BLaER1 (cell line): Measurements from ENCODE around the gene HLA-DQA1.

ENCODE experiments used
- H3K27ac ChIP-seq: shearing (Covaris generic); formaldehyde crosslinking; 2 replicates; pipeline ENCODE4 v1.8.1; 2022
- H3K27me3 ChIP-seq: shearing (Covaris generic); formaldehyde crosslinking; 2 replicates; pipeline ENCODE4 v1.8.1; 2022
- H3K36me3 ChIP-seq: shearing (Covaris generic); formaldehyde crosslinking; 2 replicates; pipeline ENCODE4 v1.8.1; 2022
- H3K4me1 ChIP-seq: shearing (Covaris generic); formaldehyde crosslinking; 2 replicates; pipeline ENCODE4 v1.8.1; 2022
- H3K4me2 ChIP-seq: shearing (Covaris generic); formaldehyde crosslinking; 2 replicates; pipeline ENCODE4 v1.8.1; 2022
- H3K4me3 ChIP-seq: shearing (Covaris generic); formaldehyde crosslinking; 2 replicates; pipeline ENCODE4 v1.8.1; 2022
- H3K9ac ChIP-seq: shearing (Covaris generic); formaldehyde crosslinking; 2 replicates; pipeline ENCODE4 v1.8.1; 2022
- H3K9me3 ChIP-seq: shearing (Covaris generic); formaldehyde crosslinking; 2 replicates; pipeline ENCODE4 v1.8.1; 2022
- H4K20me1 ChIP-seq: shearing (Covaris generic); formaldehyde crosslinking; 2 replicates; pipeline ENCODE4 v1.8.1; 2022
- Cebpa-rat ChIP-seq: shearing (Covaris generic); IDR thresholded peaks from 2 replicates; pipeline ENCODE4 v1.8.1; 2022

HLA-DQA1 gene

DNA sequence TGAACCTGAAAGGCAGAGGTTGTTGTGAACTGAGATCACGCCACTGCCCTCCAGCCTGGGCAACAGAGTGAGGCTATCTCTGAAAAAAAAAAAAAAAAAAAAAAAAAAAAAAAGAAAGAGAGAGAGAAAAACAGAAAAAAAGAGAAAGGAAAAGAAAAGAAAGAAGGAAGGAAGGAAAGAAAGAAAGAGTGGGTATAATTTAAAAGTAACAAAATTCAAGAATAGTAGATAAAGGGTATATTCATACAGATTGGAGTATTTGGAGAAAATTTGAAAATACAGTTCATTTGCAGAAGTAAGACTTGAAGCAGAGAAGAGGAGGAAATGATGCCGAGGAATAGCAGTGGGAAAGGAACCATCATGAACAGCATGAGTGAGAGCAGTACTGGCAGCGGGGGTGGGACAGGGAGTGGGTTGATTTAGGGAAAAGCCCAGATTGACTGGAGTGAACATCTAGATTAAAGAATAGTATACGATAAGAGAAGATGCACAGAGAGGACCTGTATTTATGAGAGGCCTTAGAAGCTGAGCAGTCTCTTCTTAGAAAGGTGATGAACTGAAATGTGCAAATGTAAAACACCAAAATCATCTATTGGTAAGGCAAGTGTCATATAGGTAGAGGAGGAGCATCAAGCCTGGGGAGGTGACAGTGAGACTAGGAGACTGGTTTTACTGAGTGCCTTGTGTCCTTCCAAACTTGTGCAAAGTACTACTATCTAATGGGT is 29.8 kb upstream of the HLA-DQA1 start:
- Histone ChIP-seq H3K27me3 (no peaks in the 10 kb centered on the region), H3K4me3 (no peak overlapping the region), H3K4me2 (no peak overlapping the region), H3K4me1 (peaks cover 11% of the 10 kb centered on the region; the same call in 1 of the 2 replicates), H3K9ac (no peak overlapping the region), H3K9me3 (no peaks in the 10 kb centered on the region), H3K27ac (no peak overlapping the region), H3K36me3 (no peaks in the 10 kb centered on the region), H4K20me1 (no peaks in the 10 kb centered on the region)
- TF ChIP-seq Cebpa-rat = no peak

DNA sequence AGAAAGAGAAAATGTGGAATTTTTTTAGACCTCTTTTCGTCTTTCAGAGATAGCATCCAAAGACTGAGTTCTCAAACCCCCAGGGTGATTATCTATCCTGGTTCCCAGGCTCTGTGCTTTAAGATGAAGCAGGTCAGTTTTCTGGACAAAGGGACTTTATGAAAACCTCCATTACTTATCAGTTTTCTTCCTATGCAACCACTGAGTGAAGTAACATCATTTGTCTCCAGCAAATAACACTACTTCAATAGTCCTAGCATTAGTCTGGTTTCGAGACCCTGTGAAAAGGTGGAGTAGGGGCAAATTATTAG is 29.3 kb upstream of the HLA-DQA1 start:
- no peak for TF ChIP-seq Cebpa-rat
- peaks cover 11% of the 10 kb centered on the region; the same call in 1 of the 2 replicates for H3K4me1 ChIP-seq
- no peak overlapping the region for H3K4me2 ChIP-seq
- no peaks in the 10 kb centered on the region for H3K9me3 ChIP-seq
- no peaks in the 10 kb centered on the region for H4K20me1 ChIP-seq
- no peaks in the 10 kb centered on the region for H3K36me3 ChIP-seq
- H3K4me3 ChIP-seq = no peak overlapping the region
- H3K9ac ChIP-seq = no peak overlapping the region
- H3K27ac ChIP-seq = no peak overlapping the region
- no peaks in the 10 kb centered on the region for H3K27me3 ChIP-seq

DNA sequence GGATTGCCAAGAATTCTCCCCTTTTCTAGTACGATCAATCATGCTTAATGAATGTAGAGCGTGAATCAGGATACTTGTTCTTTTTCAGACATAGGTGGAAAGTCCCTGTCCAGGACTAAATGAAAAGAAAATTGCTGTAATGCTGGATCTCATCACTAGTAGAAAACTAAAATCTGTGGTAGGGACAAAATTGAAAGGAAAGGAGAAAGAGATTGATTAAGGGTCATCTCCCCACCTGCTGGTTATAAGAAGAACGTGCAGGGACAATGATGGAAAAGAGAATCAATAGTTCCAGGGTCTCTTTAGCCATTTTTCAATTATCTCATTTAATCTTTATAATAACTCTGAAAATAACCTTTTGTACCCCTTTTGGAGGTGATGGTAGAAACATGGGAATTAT is 28.8 kb upstream of the HLA-DQA1 start:
- H3K27me3 ChIP-seq = no peaks in the 10 kb centered on the region
- H3K9me3 ChIP-seq = no peaks in the 10 kb centered on the region
- no peak overlapping the region for H3K27ac ChIP-seq
- no peaks in the 10 kb centered on the region for H3K36me3 ChIP-seq
- peaks cover 11% of the 10 kb centered on the region; the same call in 1 of the 2 replicates for H3K4me1 ChIP-seq
- no peak overlapping the region for H3K4me2 ChIP-seq
- H4K20me1 ChIP-seq = no peaks in the 10 kb centered on the region
- no peak overlapping the region for H3K9ac ChIP-seq
- H3K4me3 ChIP-seq = no peak overlapping the region
- no peak for TF ChIP-seq Cebpa-rat

DNA sequence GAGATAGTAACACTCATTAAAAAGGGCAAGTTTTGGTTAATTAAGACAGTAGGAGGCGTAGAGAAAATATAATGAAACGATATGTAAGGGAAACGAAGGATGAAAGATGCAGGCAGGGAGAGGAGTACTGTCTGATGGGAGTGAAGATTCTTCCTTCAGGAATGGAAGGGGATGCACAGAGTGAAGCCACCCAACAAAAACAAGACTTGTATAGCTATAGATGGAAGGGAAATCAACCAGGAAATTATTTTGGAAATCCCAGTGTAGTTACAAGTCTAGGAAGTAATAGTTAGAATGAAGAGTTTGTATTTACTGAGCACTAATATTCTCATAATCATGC is 27.8 kb upstream of the HLA-DQA1 start:
- TF ChIP-seq Cebpa-rat = no peak
- Histone ChIP-seq H3K4me1 (peaks cover 9% of the 10 kb centered on the region; the same call in 1 of the 2 replicates), H3K4me2 (peak overlapping the region; percentile 32; the same call in 1 of the 2 replicates), H4K20me1 (no peaks in the 10 kb centered on the region), H3K4me3 (no peak overlapping the region), H3K36me3 (no peaks in the 10 kb centered on the region), H3K27ac (peak overlapping the region; percentile 80), H3K9ac (peak overlapping the region; percentile 41; the same call in 1 of the 2 replicates), H3K27me3 (no peaks in the 10 kb centered on the region), H3K9me3 (no peaks in the 10 kb centered on the region)

DNA sequence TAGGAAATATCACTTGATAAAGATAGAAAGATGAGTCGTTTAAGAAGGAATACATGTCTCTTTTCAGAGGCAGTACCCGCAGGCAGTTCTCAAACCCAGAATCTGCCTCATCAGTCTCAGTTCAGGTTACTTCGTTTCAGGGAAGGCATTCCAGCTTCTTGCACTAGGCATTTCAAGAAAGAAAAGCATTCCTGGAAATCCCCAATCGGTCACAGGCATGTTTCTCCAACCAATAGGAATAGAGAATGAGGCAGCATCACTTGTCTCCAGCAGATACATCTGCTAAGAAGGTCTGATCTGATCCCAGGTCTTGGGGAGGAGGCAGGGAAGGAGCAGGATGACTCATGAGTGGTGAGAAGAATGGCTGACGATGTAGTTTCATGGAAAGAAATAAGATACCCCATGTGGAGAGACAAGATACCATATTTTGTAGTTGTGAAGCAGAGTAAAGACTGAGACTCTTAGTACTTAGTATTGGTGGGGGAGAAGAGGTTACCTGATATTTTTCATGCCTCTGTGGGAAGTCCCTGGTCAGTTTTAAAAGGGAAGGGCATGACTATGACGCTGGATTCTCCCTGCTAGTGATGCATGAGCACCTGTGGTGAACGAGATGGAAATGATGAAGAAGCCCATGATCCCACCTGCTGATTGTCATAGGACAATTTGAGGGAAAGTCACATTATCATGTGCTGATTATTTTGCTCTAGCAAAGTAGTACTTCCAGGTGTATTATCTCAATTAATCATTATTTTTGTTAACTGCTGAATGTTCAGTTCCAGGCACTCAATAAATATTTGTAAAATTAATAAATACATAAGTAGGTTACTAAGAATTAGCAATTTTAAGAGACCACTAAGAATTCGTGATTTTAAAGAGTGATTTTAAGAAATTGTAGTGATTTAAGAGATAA is 27.2 kb upstream of the HLA-DQA1 start:
- no peaks in the 10 kb centered on the region for H4K20me1 ChIP-seq
- H3K27me3 ChIP-seq = no peaks in the 10 kb centered on the region
- peak overlapping the region; percentile 82 for H3K27ac ChIP-seq
- H3K4me3 ChIP-seq = no peak overlapping the region
- peak overlapping the region; percentile 41; the same call in 1 of the 2 replicates for H3K9ac ChIP-seq
- H3K9me3 ChIP-seq = no peaks in the 10 kb centered on the region
- H3K4me2 ChIP-seq = peak overlapping the region; percentile 57
- no peaks in the 10 kb centered on the region for H3K36me3 ChIP-seq
- TF ChIP-seq Cebpa-rat = no peak
- H3K4me1 ChIP-seq = 0 out of 2 replicates have a peak, but pooled peaks cover 3% of the 10 kb centered on the region

DNA sequence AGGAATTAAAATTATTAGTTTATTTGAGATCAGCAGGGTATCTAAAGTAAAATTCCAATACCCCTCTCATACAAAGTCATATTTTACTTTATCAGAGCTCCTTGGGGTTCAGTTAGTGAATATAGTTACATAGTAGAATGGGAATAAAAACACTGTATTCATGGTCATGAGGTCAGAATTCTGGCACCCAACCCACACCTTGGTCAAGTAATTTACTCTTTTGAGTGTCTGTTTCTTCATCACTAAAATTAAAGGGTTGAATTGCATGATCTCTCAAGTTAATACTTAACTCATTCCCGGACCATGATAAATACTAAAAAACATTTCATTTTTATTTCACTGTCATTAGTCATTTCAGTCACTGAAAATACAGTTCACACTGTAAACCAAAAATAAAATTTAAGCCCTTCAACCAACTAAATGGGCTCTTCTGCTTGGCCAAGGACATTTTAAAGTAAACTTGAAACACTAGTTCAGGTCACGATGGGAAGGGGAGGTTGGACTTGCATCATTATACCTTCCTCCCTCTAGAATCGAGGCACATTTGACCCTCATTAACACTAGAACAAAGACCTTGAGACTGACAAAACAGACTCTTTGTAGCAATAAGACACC is 26.4 kb upstream of the HLA-DQA1 start:
- Histone ChIP-seq H3K36me3 (no peaks in the 10 kb centered on the region), H3K27ac (peak overlapping the region; percentile 82), H3K27me3 (no peaks in the 10 kb centered on the region), H3K9ac (no peak overlapping the region), H3K4me1 (0 out of 2 replicates have a peak, but pooled peaks cover 3% of the 10 kb centered on the region), H3K4me3 (no peak overlapping the region), H3K9me3 (no peaks in the 10 kb centered on the region), H4K20me1 (no peaks in the 10 kb centered on the region), H3K4me2 (no peak overlapping the region)
- no peak for TF ChIP-seq Cebpa-rat

DNA sequence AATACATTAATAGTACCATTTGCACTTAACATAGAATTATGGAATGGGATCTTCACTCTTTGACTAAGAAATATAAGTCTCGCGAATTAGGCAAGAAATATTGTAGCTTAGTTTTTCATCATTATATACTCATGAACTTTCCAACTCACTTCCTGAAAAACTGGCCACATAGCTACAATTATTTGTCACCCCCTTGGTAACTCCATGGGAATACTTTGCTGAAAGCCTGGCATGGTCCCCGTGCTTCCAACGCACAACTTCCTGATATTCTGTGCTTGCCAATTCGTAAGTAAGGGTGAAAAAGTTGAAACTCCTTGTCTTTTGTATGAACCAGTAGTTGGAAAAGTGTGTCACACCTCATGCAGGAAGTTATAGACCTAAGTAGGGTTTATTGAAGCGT is 23.7 kb upstream of the HLA-DQA1 start:
- H3K4me3 ChIP-seq = no peak overlapping the region
- 0 out of 2 replicates have a peak, but pooled peaks cover 3% of the 10 kb centered on the region for H3K4me1 ChIP-seq
- no peak overlapping the region for H3K27ac ChIP-seq
- no peaks in the 10 kb centered on the region for H4K20me1 ChIP-seq
- no peak overlapping the region for H3K9ac ChIP-seq
- no peaks in the 10 kb centered on the region for H3K36me3 ChIP-seq
- peaks cover 11% of the 10 kb centered on the region for H3K9me3 ChIP-seq
- TF ChIP-seq Cebpa-rat = no peak
- H3K4me2 ChIP-seq = no peak overlapping the region
- H3K27me3 ChIP-seq = no peaks in the 10 kb centered on the region

DNA sequence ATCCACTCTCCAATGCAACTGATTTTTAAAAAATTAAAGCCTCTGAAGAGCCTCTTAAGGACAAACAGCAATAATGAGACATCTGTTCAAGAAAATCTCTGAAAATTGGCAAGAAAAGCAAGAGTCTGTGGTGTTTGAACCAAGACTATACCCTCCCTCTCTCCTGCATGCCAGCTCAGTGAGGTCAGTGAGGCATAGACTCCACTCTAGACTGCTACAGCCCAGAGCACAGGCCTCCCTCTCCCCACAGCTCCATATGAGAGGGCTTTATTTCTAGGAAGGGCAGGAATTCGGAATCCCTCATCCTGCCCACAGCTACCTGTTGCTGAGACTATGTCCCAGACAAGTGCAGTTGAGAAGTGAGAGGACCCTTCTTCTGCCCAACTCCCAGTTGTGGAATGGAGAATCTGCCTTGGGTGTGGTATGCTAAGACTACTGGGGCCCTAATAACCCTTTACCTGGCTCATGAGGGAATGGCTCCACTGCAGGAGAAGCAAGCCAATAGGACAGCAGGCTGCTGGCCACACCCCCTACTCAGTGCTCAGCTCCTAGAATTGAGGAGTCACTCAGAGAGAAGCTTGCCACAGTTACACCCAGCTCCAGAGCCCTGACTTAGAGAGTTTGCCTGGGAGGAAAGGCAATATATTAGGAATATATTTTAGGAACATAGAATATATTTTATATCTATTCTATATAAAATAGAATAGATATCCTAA is 22.7 kb upstream of the HLA-DQA1 start:
- Histone ChIP-seq H3K4me1 (0 out of 2 replicates have a peak, but pooled peaks cover under 1% of the 10 kb centered on the region), H3K36me3 (no peaks in the 10 kb centered on the region), H3K4me3 (no peak overlapping the region), H4K20me1 (no peaks in the 10 kb centered on the region), H3K9ac (no peak overlapping the region), H3K4me2 (no peak overlapping the region), H3K9me3 (peaks cover 15% of the 10 kb centered on the region), H3K27me3 (no peaks in the 10 kb centered on the region), H3K27ac (no peak overlapping the region)
- TF ChIP-seq Cebpa-rat = no peak

DNA sequence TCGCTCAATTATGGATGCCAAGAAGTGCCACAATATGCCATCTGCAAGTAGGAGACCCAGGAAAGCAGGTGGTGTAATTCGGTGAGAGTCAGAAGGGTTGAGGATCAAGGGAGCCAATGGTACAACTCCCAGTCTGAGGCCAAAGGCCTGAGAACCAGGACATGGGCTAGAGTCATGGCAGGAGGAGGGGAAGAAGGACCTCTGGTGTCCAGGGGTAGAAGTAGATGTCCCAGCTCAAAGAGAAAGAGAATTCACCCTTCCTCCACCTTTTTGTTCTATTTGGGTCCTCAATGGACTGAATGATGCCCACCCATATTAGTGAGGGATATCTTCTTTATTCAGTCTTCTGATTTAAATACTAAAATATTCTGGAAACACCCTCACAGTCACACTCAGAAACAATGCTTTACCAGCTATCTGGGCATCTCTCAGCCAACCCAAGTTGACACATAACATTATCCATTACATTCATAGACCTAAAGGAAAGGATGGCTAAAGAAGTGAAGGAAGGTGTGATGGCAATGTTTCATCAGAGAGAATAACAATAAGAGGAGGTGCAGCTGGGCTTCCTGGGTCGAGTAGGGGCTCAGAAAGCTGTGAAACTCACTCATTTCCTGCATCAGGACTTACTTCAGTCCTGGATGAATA is 21.2 kb upstream of the HLA-DQA1 start:
- no peaks in the 10 kb centered on the region for H3K36me3 ChIP-seq
- H3K9me3 ChIP-seq = peaks cover 15% of the 10 kb centered on the region
- H3K27me3 ChIP-seq = no peaks in the 10 kb centered on the region
- no peaks in the 10 kb centered on the region for H3K4me1 ChIP-seq
- no peaks in the 10 kb centered on the region for H4K20me1 ChIP-seq
- H3K9ac ChIP-seq = no peak overlapping the region
- TF ChIP-seq Cebpa-rat = no peak
- H3K27ac ChIP-seq = no peak overlapping the region
- H3K4me3 ChIP-seq = no peak overlapping the region
- peak overlapping the region; percentile 22 for H3K4me2 ChIP-seq
